ENCODE data around the gene C1QL4.
"Not testable (repeated sequence)": the region's sequence is repeated elsewhere in the genome, so short reads cannot be mapped to it uniquely, and the experiment has no call there.

The C1QL4 gene

DNA sequence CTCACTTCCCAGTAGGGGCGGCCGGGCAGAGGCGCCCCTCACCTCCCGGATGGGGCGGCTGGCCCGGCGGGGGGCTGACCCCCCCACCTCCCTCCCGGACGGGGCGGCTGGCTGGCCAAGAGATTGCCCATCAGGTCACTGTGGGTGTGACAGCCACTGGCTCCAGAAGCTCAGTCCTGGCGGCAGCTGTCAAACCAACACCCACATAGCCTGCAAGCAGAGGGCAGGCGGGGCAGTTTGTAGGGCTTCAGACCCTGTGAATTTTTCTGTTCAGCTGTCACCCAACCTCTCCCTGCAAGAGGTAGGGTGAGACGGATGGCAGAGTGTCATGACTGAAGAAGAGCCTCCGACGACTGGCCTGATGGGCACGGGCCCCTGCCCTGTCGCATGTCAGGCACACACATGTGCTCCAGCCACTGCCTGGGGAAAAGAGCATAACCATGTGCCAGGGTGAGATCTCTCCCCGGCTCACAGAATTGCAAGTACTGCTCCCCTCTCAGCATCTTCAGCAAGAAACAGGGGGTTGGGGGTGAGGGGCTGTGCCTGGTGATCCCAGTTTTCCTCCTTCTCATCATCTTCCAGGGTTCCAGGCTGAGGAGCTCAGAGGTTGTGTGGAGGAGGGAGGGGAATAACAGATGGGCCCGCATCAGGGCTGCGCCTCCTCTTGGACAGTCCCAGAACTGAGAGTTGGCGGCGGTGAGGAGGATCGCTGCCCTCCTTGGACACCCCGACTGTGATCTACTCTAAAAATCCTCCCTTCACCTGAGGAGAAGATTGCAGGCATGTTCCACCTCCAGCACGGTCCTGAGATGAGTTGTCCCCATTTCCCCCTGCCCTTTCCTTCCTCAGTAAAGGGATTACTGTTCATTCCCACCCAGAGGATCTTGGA is 53.2 kb downstream of the C1QL4 start:
- H3K4me3 ChIP-seq (ENCODE audit: low read depth, low read length): no peak overlapping the region
- in situ Hi-C loops (cut with HindIII; ENCODE audit: low sequenced_read_pairs): no loop called here
- DNase-seq (ENCODE audit: low read depth, low spot score): no peak
- TF ChIP-seq, protein P1, sequence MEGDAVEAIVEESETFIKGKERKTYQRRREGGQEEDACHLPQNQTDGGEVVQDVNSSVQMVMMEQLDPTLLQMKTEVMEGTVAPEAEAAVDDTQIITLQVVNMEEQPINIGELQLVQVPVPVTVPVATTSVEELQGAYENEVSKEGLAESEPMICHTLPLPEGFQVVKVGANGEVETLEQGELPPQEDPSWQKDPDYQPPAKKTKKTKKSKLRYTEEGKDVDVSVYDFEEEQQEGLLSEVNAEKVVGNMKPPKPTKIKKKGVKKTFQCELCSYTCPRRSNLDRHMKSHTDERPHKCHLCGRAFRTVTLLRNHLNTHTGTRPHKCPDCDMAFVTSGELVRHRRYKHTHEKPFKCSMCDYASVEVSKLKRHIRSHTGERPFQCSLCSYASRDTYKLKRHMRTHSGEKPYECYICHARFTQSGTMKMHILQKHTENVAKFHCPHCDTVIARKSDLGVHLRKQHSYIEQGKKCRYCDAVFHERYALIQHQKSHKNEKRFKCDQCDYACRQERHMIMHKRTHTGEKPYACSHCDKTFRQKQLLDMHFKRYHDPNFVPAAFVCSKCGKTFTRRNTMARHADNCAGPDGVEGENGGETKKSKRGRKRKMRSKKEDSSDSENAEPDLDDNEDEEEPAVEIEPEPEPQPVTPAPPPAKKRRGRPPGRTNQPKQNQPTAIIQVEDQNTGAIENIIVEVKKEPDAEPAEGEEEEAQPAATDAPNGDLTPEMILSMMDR (IDR thresholded peaks at IDR 0.05; ENCODE audit: low read depth, low read length): peak; percentile 30

GRCh38 chr12:49282740-49283375 is 54.1 kb downstream of the C1QL4 start:
- H3K4me3 ChIP-seq (ENCODE audit: low read depth, low read length); DNase-seq (ENCODE audit: low read depth, low spot score); in situ Hi-C loops (cut with HindIII; ENCODE audit: low sequenced_read_pairs): not testable (repeated sequence)
